ENCODE measurements around the gene RPL22. TPM values are rescaled to one million over a fixed set of nuclear protein-coding genes. Genes with fewer than 3 reads are reported as not detected.

The RPL22 gene
- total and polyA plus RNA-seq, 2 of the 4 experiments (the other 2 are of a cell fraction), result 26.2 to 131 TPM

- H3K9ac ChIP-seq (ENCODE audit: low read depth, low read length), result no peak overlapping the region
- peaks cover 21% of the 10 kb centered on the region for H4K20me1 ChIP-seq (ENCODE audit: insufficient read depth, low read length)
- ChIA-PET CTCF (no interaction called here), POLR2A (ENCODE audit: unreplicated experiment) (no interaction called here)
- peaks cover 10% of the 10 kb centered on the region in 2 experiments for H3K79me1 ChIP-seq (ENCODE audit: low read depth in 1 of 2, low read length in 2 of 2)
- H4K5ac ChIP-seq (ENCODE audit: low read depth, low read length), result no peak overlapping the region
- no peaks in the 10 kb centered on the region; the same call in 1 of the 2 replicates for H3K9me3 ChIP-seq (ENCODE audit: control insufficient read depth, insufficient read depth, low read length)
- 2% methylated on average over 28 of the region's 92 CpGs; no CpG with 5 or more reads in 1 of the 2 experiments for WGBS, 2 experiments (ENCODE audit: extremely low coverage in 2 of 2, insufficient read length in 1 of 2)
- in situ Hi-C loops (cut with MboI; ENCODE audit: low sequenced_read_pairs), result no loop called here
- peak overlapping the region; percentile 34; the same call in 1 of the 2 replicates for H3K4me2 ChIP-seq (ENCODE audit: low read depth, low read length)
- no peak overlapping the region for H3K14ac ChIP-seq (replicated peaks; ENCODE audit: low read depth, low read length)
- H3K9me1 ChIP-seq (ENCODE audit: insufficient read depth, low read length), result peaks cover 9% of the 10 kb centered on the region
- H2AK5ac ChIP-seq (ENCODE audit: low read depth, low read length), result no peak overlapping the region
- H2AK9ac ChIP-seq (replicated peaks; ENCODE audit: low read depth, low read length, poor library complexity), result no peak overlapping the region
- no peak overlapping the region for H3K56ac ChIP-seq (ENCODE audit: extremely low read depth, insufficient read depth, low read length)
- H2BK15ac ChIP-seq (ENCODE audit: low read depth, low read length), result no peak overlapping the region
- H3K23ac ChIP-seq (ENCODE audit: low read depth, low read length), result no peak overlapping the region
- H3K27me3 ChIP-seq (ENCODE audit: control insufficient read depth, insufficient read depth, low read length), result peaks cover 51% of the 10 kb centered on the region
- no peak overlapping the region for H2BK20ac ChIP-seq (ENCODE audit: low read depth, low read length)
- peaks cover 5% of the 10 kb centered on the region for H3K36me3 ChIP-seq (ENCODE audit: control insufficient read depth, insufficient read depth, low read length)
- dilution Hi-C loops (cut with HindIII; ENCODE audit: low sequenced_read_pairs, unreplicated experiment), result no loop called here
- no peak overlapping the region for H3K4ac ChIP-seq (ENCODE audit: low read depth, low read length)
- H2BK120ac ChIP-seq (ENCODE audit: low read depth, low read length), result no peak overlapping the region
- H2BK5ac ChIP-seq (ENCODE audit: low read depth, low read length, poor library complexity, severe bottlenecking), result no peak overlapping the region
- H2AFZ ChIP-seq (replicated peaks; ENCODE audit: low read length, poor library complexity), result peak overlapping the region; percentile 30
- intact Hi-C loops (cut with micrococcal nuclease), result no loop called here
- no peak for DNase-seq
- TF ChIP-seq SMC3 (IDR thresholded peaks at IDR 0.05; ENCODE audit: low read depth, low read length) (no peak), MXI1 (IDR thresholded peaks at IDR 0.05; ENCODE audit: borderline replicate concordance, low read depth, low read length) (no peak), FOS (IDR thresholded peaks at IDR 0.05; ENCODE audit: low read depth, low read length) (no peak), RFX5 (IDR thresholded peaks at IDR 0.05; ENCODE audit: low read depth, low read length) (no peak), CHD1 (IDR thresholded peaks at IDR 0.05; ENCODE audit: low read depth, low read length) (no peak), BHLHE40 (IDR thresholded peaks at IDR 0.05; ENCODE audit: low read depth, low read length) (no peak), MAFK (IDR thresholded peaks at IDR 0.05; ENCODE audit: low read depth, low read length) (no peak), RCOR1 (IDR thresholded peaks at IDR 0.05; ENCODE audit: insufficient replicate concordance, low read length) (no peak), RAD21 (IDR thresholded peaks at IDR 0.05; ENCODE audit: low read length) (no peak), USF2 (IDR thresholded peaks at IDR 0.05; ENCODE audit: low read depth, low read length) (no peak), CEBPB (IDR thresholded peaks at IDR 0.05; ENCODE audit: low read depth, low read length) (no peak), POLR2A (IDR thresholded peaks at IDR 0.05; ENCODE audit: low read depth, low read length) (no peak), CTCF (conservative IDR thresholded peaks at IDR 0.05; ENCODE audit: low read depth, low read length) (no peak), ELK1 (IDR thresholded peaks at IDR 0.05; ENCODE audit: borderline replicate concordance, low read depth, low read length) (no peak), NFE2L2 (IDR thresholded peaks at IDR 0.05; ENCODE audit: low read depth, low read length) (no peak), MAZ (IDR thresholded peaks at IDR 0.05; ENCODE audit: borderline replicate concordance, low read depth, low read length) (no peak)
- H3K4me3 ChIP-seq (ENCODE audit: insufficient read depth, low read depth, low read length), result 0 out of 2 replicates have a peak overlapping the region, but pooled peaks have one; percentile 10
- H3K18ac ChIP-seq (ENCODE audit: low read depth, low read length), result no peak overlapping the region
- no peak overlapping the region for H3K27ac ChIP-seq (ENCODE audit: insufficient read depth, low read length)
- H3K4me1 ChIP-seq (ENCODE audit: control insufficient read depth, insufficient read depth, low read length), result peaks cover 10% of the 10 kb centered on the region; the same call in 1 of the 2 replicates
- BruUV-seq (replicated peaks), result no TSS peak
- H4K91ac ChIP-seq (ENCODE audit: insufficient read depth, low read depth, low read length), result no peak overlapping the region
- no peak overlapping the region for H4K8ac ChIP-seq (ENCODE audit: low read depth in 2 of 2, low read length in 2 of 2)
- peak; percentile 19 for ATAC-seq (ENCODE audit: low read depth)
Observed at GRCh38 chr1:6179564-6180175, 19.7 kb downstream of the RPL22 start.

Data from IMR-90 (cell line).